ENCODE results near the gene PAX1.

- TF ChIP-seq CTCF (IDR thresholded peaks at IDR 0.05) (no peak), POLR2AphosphoS5 (IDR thresholded peaks at IDR 0.05) (no peak)
Measured at GRCh38 chr20:21706261-21707195, 1.1 kb downstream of the PAX1 start.
